Stimulated activated naive CD4-positive, alpha-beta T cell treated with Interleukin-2 at 50 U/mL for 16 hours (primary cell): ENCODE data around the gene EHD4.
A peak's percentile ranks its signal among the peaks of the same experiment; 100 is the strongest.

Source experiments
- DNase-seq: peaks from one replicate; lab custom pipeline; 2025; lab: John Stamatoyannopoulos, UW

EHD4 gene

GRCh38 chr15:41895957-41896356, 76.4 kb downstream of the EHD4 start:
- DNase-seq: no peak

GRCh38 chr15:41895491-41895890, 76.9 kb downstream of the EHD4 start:
- DNase-seq: no peak

GRCh38 chr15:41894791-41895463, 77.4 kb downstream of the EHD4 start:
- DNase-seq: peak; percentile 76

GRCh38 chr15:41894251-41894790, 78.0 kb downstream of the EHD4 start:
- no peak for DNase-seq

GRCh38 chr15:41893422-41894250, 78.7 kb downstream of the EHD4 start, which contains the start of gene SPTBN5:
Gene SPTBN5, minus strand, starts transcription at chr15:41894053. Its CDS starts 556 bp downstream, at chr15:41893497.
- no peak for DNase-seq

- no peak for DNase-seq
Measured at GRCh38 chr15:41892621-41893421, 79.5 kb downstream of the EHD4 start.

- DNase-seq: no peak
Measured at GRCh38 chr15:41891946-41892345, 80.4 kb downstream of the EHD4 start.

GRCh38 chr15:41891226-41891625, 81.1 kb downstream of the EHD4 start:
- DNase-seq: no peak

GRCh38 chr15:41890050-41890690, 82.2 kb downstream of the EHD4 start:
- no peak for DNase-seq

GRCh38 chr15:41888662-41889253, 83.6 kb downstream of the EHD4 start:
- DNase-seq: no peak

GRCh38 chr15:41887893-41888292, 84.5 kb downstream of the EHD4 start:
- DNase-seq: no peak

- no peak for DNase-seq
Measured at GRCh38 chr15:41887161-41887560, 85.2 kb downstream of the EHD4 start.

GRCh38 chr15:41886741-41887140, 85.6 kb downstream of the EHD4 start:
- DNase-seq: no peak

GRCh38 chr15:41885841-41886240, 86.5 kb downstream of the EHD4 start:
- DNase-seq: no peak

- no peak for DNase-seq
Measured at GRCh38 chr15:41885321-41885720, 87.0 kb downstream of the EHD4 start.

- DNase-seq: no peak
Measured at GRCh38 chr15:41884458-41884857, 87.9 kb downstream of the EHD4 start.

- no peak for DNase-seq
Measured at GRCh38 chr15:41883484-41883825, 88.9 kb downstream of the EHD4 start.

- DNase-seq: no peak
Measured at GRCh38 chr15:41882689-41883483, 89.5 kb downstream of the EHD4 start.

GRCh38 chr15:41881920-41882688, 90.3 kb downstream of the EHD4 start:
- DNase-seq: no peak

GRCh38 chr15:41881550-41881919, 90.8 kb downstream of the EHD4 start:
- DNase-seq: no peak
